ENCODE results near the gene COL27A1.

DNA sequence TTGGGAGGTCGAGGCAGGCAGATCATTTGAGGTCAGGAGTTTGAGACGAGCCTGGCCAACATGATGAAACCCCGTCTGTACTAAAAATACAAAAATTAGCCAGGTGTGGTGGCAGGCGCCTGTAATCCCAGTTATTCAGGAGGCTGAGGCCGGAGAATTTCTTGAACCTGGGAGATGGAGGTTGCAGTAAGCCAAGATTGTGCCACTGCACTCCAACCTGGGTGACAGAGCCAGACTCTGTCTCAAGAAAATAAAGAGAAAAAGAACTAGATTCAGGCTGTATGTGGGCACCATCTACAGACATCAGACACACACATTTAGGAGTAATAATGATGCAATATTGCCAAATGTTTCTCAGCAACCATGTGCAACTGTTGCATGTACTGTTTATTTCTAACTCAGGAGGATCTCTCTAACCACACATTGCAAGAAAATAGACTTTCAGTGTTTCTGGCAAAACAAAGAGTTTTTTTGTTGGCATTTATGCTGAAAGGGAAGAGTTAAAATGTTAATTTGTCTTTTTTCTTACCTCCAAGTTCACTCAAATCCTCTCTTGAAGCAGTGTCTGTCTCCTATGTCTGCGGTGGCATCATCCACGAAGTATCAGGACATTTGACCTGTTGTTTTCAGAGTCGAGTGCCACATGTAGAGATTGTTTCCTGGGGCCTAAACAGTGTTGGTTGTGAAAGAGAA is 162.5 kb downstream of the COL27A1 start:
- TF ChIP-seq, protein P1, sequence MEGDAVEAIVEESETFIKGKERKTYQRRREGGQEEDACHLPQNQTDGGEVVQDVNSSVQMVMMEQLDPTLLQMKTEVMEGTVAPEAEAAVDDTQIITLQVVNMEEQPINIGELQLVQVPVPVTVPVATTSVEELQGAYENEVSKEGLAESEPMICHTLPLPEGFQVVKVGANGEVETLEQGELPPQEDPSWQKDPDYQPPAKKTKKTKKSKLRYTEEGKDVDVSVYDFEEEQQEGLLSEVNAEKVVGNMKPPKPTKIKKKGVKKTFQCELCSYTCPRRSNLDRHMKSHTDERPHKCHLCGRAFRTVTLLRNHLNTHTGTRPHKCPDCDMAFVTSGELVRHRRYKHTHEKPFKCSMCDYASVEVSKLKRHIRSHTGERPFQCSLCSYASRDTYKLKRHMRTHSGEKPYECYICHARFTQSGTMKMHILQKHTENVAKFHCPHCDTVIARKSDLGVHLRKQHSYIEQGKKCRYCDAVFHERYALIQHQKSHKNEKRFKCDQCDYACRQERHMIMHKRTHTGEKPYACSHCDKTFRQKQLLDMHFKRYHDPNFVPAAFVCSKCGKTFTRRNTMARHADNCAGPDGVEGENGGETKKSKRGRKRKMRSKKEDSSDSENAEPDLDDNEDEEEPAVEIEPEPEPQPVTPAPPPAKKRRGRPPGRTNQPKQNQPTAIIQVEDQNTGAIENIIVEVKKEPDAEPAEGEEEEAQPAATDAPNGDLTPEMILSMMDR (conservative IDR thresholded peaks at IDR 0.05; ENCODE audit: low read depth, low read length): no peak
- TF ChIP-seq EZH2 (IDR thresholded peaks at IDR 0.05; ENCODE audit: borderline replicate concordance, low read depth, low read length, poor library complexity, severe bottlenecking): no peak

Measured in A673 (cell line).